ENCODE data around the gene HTRA1.

Gene HTRA1

GRCh38 chr10:122445904-122446303 is 15.4 kb upstream of the HTRA1 start:
- TF ChIP-seq POU6F1 (CRISPR knock-in tag; IDR thresholded peaks at IDR 0.05; ENCODE audit: borderline replicate concordance, low read depth), result no peak
- TF ChIP-seq BACH2 (CRISPR knock-in tag; IDR thresholded peaks at IDR 0.05; ENCODE audit: borderline replicate concordance), result no peak
- no peak for TF ChIP-seq RARB (CRISPR knock-in tag; IDR thresholded peaks at IDR 0.05)
- TF ChIP-seq CSRNP3 (CRISPR knock-in tag; IDR thresholded peaks at IDR 0.05), result no peak
- no peak for TF ChIP-seq ISL1 (CRISPR knock-in tag; IDR thresholded peaks at IDR 0.05)
- TF ChIP-seq TSHZ2 (CRISPR knock-in tag; IDR thresholded peaks at IDR 0.05), result no peak
- TF ChIP-seq TOX (CRISPR knock-in tag; IDR thresholded peaks at IDR 0.05; ENCODE audit: borderline replicate concordance), result no peak
- TF ChIP-seq PPARA (CRISPR knock-in tag; IDR thresholded peaks at IDR 0.05; ENCODE audit: borderline replicate concordance), result no peak
- no peak for TF ChIP-seq ZNF70 (CRISPR knock-in tag; IDR thresholded peaks at IDR 0.05)
- TF ChIP-seq ZFP3 (CRISPR knock-in tag; IDR thresholded peaks at IDR 0.05), result no peak
- TF ChIP-seq GLIS3 (CRISPR knock-in tag; IDR thresholded peaks at IDR 0.05), result no peak
- no peak for TF ChIP-seq ARNTL (CRISPR knock-in tag; IDR thresholded peaks at IDR 0.05; ENCODE audit: borderline replicate concordance, low read depth)
- TF ChIP-seq TCF4 (CRISPR knock-in tag; IDR thresholded peaks at IDR 0.05; ENCODE audit: borderline replicate concordance), result no peak
- TF ChIP-seq CREB5 (CRISPR knock-in tag; IDR thresholded peaks at IDR 0.05; ENCODE audit: low read depth), result no peak
- TF ChIP-seq ZNF8 (CRISPR knock-in tag; IDR thresholded peaks at IDR 0.05), result no peak
- no peak for TF ChIP-seq ZFP30 (CRISPR knock-in tag; IDR thresholded peaks at IDR 0.05)

GRCh38 chr10:122446668-122447423 is 14.5 kb upstream of the HTRA1 start:
- ATAC-seq, result no peak

More at GRCh38 chr10:122445904-122446303, 15.4 kb upstream of the HTRA1 start:
- ATAC-seq, result no peak

More at GRCh38 chr10:122446668-122447423, 14.5 kb upstream of the HTRA1 start:
- TF ChIP-seq ISL1 (CRISPR knock-in tag; IDR thresholded peaks at IDR 0.05) (no peak), ZNF565 (CRISPR knock-in tag; conservative IDR thresholded peaks at IDR 0.05; ENCODE audit: low read depth) (no peak), ZNF8 (CRISPR knock-in tag; IDR thresholded peaks at IDR 0.05) (no peak), ZNF70 (CRISPR knock-in tag; IDR thresholded peaks at IDR 0.05) (no peak), RARB (CRISPR knock-in tag; IDR thresholded peaks at IDR 0.05) (no peak), TOX (CRISPR knock-in tag; IDR thresholded peaks at IDR 0.05; ENCODE audit: borderline replicate concordance) (no peak), PPARA (CRISPR knock-in tag; IDR thresholded peaks at IDR 0.05; ENCODE audit: borderline replicate concordance) (no peak), TSHZ2 (CRISPR knock-in tag; IDR thresholded peaks at IDR 0.05) (no peak), ZFP3 (CRISPR knock-in tag; IDR thresholded peaks at IDR 0.05) (no peak), CSDC2 (CRISPR knock-in tag; IDR thresholded peaks at IDR 0.05) (no peak)

Measured in SK-N-SH treated with all-trans-retinoic acid at 6 μM for 48 hours (cell line).